Large intestine (tissue), 3 donors: ENCODE results near the gene TBX2. TPM values are rescaled to one million over a fixed set of nuclear protein-coding genes. Genes with fewer than 3 reads are reported as not detected.

ENCODE experiments used
- DNase-seq, 2 donors: peaks; one replicate each; pipeline versions ENCODE4 v3.0.0 to v3.0.0-alpha.2; 2013
- H3K27ac ChIP-seq: one replicate; pipeline ENCODE4 v1.5.1; 2013; ENCODE audit warnings: low read length
- H3K27me3 ChIP-seq: 2 replicates; pipeline ENCODE4 v1.6.1; 2013; ENCODE audit warnings: low read length; ENCODE audit not compliant: control insufficient read depth, insufficient read depth
- H3K36me3 ChIP-seq: 2 replicates; pipeline ENCODE4 v1.6.1; 2013; ENCODE audit warnings: low read length; ENCODE audit not compliant: control insufficient read depth, insufficient read depth
- H3K4me1 ChIP-seq: one replicate; pipeline ENCODE4 v1.6.1; 2013; ENCODE audit warnings: low read length; ENCODE audit not compliant: control insufficient read depth, insufficient read depth
- H3K4me3 ChIP-seq: one replicate; pipeline ENCODE4 v1.5.1; 2013; ENCODE audit warnings: low read length
- H3K9me3 ChIP-seq: one replicate; pipeline ENCODE4 v1.6.1; 2013; ENCODE audit warnings: mild to moderate bottlenecking, low read depth, low read length, moderate library complexity; ENCODE audit not compliant: control insufficient read depth
- WGBS: methylation state at CpG from one replicate; pipeline ENCODE4 v1.1.5; 2013; ENCODE audit warnings: low lambda C conversion rate; ENCODE audit not compliant: insufficient coverage; 5-methylcytosine and 5-hydroxymethylcytosine counted together
- polyA plus RNA-seq: library from polyadenylated mRNA; unstranded; fragments of 120-200 nt; gene quantifications from one replicate; pipeline ENCODE4 v1.2.1, GENCODE V29; 2013

The TBX2 gene
- polyA plus RNA-seq, 1 donor = 12.0 TPM

DNA sequence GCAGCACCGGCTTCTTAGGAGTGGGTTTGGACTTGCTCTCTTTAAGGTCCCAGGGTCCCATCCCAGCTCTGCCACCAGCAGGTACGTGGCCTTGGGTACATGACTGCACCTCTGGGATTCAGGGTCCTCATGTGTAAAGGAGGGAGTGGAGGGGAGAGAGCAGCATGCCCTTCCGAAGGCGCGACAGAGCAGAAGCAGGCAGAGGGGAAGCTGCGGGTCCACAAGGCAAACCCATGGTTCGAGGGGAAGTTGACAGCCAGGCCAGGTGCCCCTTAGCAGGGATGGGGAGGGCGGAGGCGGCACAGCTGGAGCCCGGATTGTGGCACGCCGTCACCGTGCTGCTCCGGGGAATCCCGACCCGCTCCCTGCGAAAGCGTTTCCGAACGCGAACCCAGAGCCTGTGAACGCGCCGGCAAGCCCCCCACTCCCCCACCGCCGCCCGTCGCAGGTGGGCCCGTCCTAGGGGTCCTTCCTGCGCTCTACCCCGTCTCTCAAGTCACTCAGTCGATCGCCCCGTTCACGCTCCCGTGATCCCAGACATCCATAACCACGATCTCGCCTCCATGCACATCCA is 4.1 kb upstream of the TBX2 start:
- H3K27ac ChIP-seq = no peak overlapping the region
- H3K4me3 ChIP-seq = no peak overlapping the region
- no peak for DNase-seq
- H3K4me1 ChIP-seq = peaks cover 8% of the 10 kb centered on the region
- peaks cover 68% of the 10 kb centered on the region for H3K27me3 ChIP-seq
- H3K9me3 ChIP-seq = peaks cover 3% of the 10 kb centered on the region
- H3K36me3 ChIP-seq = no peaks in the 10 kb centered on the region
- no CpG with 5 or more reads among the region's 38 CpGs for WGBS

GRCh38 chr17:61395983-61396585 is 3.6 kb upstream of the TBX2 start:
- no peak for DNase-seq

DNA sequence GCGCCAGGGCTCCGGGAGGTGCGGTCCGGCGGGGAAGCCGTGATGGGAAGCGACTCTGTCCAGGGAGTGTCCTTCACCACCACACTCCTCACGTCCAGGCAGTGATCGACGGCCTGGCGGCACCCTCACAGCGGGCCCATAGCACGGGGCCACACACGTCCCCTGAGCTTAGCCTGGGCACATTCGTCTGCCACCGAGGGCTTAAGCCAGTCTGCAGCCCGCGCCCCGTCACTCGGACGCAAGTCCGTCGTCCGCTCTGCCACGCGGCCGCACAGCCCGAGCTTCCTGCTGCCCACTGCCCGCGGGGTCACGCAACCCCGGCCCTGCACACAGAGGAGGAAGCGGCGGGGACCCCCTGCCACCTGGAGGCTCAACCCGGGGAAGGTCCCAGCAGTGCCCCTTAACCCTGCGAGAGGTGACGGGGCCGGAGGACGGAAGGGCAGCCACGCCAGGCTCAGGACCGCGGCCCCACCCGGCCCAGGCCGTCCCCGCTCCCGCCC is 3.0 kb upstream of the TBX2 start:
- Histone ChIP-seq H3K27me3 (peaks cover 75% of the 10 kb centered on the region), H3K27ac (peak overlapping the region; percentile 58), H3K4me3 (peak overlapping the region; percentile 28), H3K4me1 (peaks cover 11% of the 10 kb centered on the region), H3K9me3 (peaks cover 8% of the 10 kb centered on the region), H3K36me3 (no peaks in the 10 kb centered on the region)
- no peak for DNase-seq
- WGBS = no CpG with 5 or more reads among the region's 46 CpGs

More at GRCh38 chr17:61395983-61396585, 3.6 kb upstream of the TBX2 start:
- Histone ChIP-seq H3K27ac (peak overlapping the region; percentile 58), H3K9me3 (peaks cover 8% of the 10 kb centered on the region), H3K4me1 (peaks cover 11% of the 10 kb centered on the region), H3K27me3 (peaks cover 73% of the 10 kb centered on the region), H3K4me3 (peak overlapping the region; percentile 28), H3K36me3 (no peaks in the 10 kb centered on the region)
- WGBS = no CpG with 5 or more reads among the region's 63 CpGs

DNA sequence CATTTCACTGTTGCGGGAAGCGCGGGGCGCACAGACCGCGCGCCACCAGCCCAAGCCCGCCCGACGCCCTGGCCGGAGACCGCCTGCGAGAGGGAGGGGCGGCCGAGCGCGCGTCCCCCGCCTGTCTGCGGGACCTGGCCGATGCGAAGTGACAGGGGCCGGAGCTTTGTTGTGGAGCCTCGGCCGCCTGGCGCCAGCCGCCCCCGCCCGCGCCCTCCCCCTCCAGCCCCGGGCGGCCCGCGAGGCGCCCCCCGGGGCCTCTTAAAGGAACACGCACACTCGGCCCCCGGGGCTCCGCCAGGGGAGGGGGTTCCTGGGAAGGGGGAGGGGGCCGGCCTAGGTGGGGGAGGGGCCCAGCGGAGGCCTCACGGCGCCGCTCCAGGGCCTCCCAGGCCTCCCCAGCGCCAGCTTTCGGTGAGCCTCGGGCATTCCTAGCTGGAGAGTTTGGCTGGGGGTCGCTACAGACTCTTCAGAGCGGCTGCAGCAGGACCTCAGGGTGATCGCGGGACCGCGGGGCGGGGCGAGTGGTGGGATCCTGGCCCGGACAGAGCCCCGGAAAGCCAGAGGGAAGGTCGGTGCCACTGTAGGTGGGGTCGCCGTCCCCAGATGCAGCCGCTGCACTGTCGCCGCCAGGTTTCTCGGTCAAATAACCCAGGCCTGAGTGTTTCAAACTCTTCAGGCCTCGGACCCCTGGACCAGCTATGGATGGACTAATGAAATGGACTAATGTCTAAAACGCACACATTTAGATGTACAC is 2.4 kb upstream of the TBX2 start:
- Histone ChIP-seq H3K27me3 (peaks cover 81% of the 10 kb centered on the region), H3K4me3 (peak overlapping the region; percentile 51), H3K36me3 (no peaks in the 10 kb centered on the region), H3K27ac (peak overlapping the region; percentile 58), H3K9me3 (peaks cover 11% of the 10 kb centered on the region), H3K4me1 (peaks cover 11% of the 10 kb centered on the region)
- no peak for DNase-seq
- no CpG with 5 or more reads among the region's 67 CpGs for WGBS

GRCh38 chr17:61398721-61399130 is 917 bp upstream of the TBX2 start:
- no peak for DNase-seq
- peak overlapping the region; percentile 51 for H3K4me3 ChIP-seq
- peaks cover 11% of the 10 kb centered on the region for H3K9me3 ChIP-seq
- no CpG with 5 or more reads among the region's 34 CpGs for WGBS
- H3K27ac ChIP-seq = peak overlapping the region; percentile 48
- no peaks in the 10 kb centered on the region for H3K36me3 ChIP-seq
- H3K27me3 ChIP-seq = peaks cover 91% of the 10 kb centered on the region
- H3K4me1 ChIP-seq = peaks cover 11% of the 10 kb centered on the region

- peaks cover 23% of the 10 kb centered on the region for H3K9me3 ChIP-seq
- DNase-seq = no peak
- H3K4me1 ChIP-seq = peaks cover 15% of the 10 kb centered on the region
- peaks cover 92% of the 10 kb centered on the region for H3K27me3 ChIP-seq
- peak overlapping the region; percentile 51 for H3K4me3 ChIP-seq
- peaks cover 4% of the 10 kb centered on the region for H3K36me3 ChIP-seq
- no CpG with 5 or more reads among the region's 90 CpGs for WGBS
- H3K27ac ChIP-seq = no peak overlapping the region
Measured at GRCh38 chr17:61400066-61400716, 548 bp downstream of the TBX2 start.

GRCh38 chr17:61400717-61401388 is 1.2 kb downstream of the TBX2 start:
- H3K4me1 ChIP-seq = peaks cover 15% of the 10 kb centered on the region
- DNase-seq = no peak
- peaks cover 25% of the 10 kb centered on the region for H3K9me3 ChIP-seq
- peaks cover 92% of the 10 kb centered on the region for H3K27me3 ChIP-seq
- WGBS = no CpG with 5 or more reads among the region's 45 CpGs
- peaks cover 5% of the 10 kb centered on the region for H3K36me3 ChIP-seq
- H3K27ac ChIP-seq = no peak overlapping the region
- peak overlapping the region; percentile 51 for H3K4me3 ChIP-seq

DNA sequence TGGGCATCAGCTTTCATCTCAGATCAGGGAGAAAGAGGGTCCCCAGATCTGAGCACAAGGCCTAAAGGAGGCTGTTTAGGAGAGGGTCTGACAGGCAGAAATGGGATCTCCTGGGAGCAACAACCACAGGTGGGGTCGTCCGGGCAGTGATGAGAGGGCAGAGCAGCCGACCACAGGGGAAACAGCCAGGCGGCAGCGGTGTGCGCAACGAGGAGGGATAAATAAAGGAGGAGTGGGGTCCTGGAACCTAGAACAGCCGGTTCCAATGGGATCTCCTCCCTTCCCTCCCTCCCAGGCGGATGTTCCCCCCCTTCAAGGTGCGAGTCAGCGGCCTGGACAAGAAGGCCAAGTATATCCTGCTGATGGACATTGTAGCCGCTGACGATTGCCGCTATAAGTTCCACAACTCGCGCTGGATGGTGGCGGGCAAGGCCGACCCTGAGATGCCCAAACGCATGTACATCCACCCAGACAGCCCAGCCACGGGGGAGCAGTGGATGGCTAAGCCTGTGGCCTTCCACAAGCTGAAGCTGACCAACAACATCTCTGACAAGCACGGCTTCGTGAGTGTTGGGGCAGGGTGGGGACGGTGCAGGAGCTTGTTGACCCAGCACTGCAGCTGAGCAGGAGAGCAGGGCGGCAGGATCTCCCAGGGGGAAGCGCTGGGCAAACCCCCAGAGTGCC is 1.9 kb downstream of the TBX2 start:
- no peak for DNase-seq
- Histone ChIP-seq H3K4me1 (peaks cover 15% of the 10 kb centered on the region), H3K36me3 (peaks cover 5% of the 10 kb centered on the region), H3K9me3 (peaks cover 24% of the 10 kb centered on the region), H3K27me3 (peaks cover 92% of the 10 kb centered on the region), H3K4me3 (peak overlapping the region; percentile 51), H3K27ac (no peak overlapping the region)
- no CpG with 5 or more reads among the region's 25 CpGs for WGBS

DNA sequence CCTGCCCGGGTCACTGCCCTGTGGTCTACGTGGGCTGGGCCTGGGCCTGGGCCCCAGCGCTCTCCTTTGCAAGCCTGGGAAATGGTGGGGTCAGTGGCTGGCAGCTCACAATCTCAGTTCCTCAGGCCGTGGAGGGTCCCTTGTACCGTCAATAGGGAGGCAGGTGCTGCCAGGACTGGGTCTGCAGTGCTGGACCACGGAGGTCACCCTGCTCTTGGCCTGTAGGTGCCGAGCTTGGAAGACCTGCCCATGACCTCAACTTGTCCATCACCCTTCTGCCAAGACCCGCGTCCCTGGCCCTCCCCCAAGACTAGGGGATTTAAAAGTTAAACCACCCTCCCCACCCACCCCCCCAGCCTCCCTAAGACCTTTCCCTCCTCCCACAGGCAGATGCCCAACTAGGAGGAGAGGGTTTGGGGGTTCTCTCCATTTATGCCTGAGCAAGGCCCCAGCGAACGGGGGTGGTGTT is 2.5 kb downstream of the TBX2 start:
- peaks cover 15% of the 10 kb centered on the region for H3K4me1 ChIP-seq

More for the DNA sequence above, 2.5 kb downstream of the TBX2 start:
- WGBS = no CpG with 5 or more reads among the region's 11 CpGs
- Histone ChIP-seq H3K4me3 (peak overlapping the region; percentile 51), H3K9me3 (peaks cover 24% of the 10 kb centered on the region), H3K36me3 (peaks cover 5% of the 10 kb centered on the region), H3K27ac (no peak overlapping the region), H3K27me3 (peaks cover 92% of the 10 kb centered on the region)
- no peak for DNase-seq
